Measurements from ENCODE around the gene MRPL45. TPM values are rescaled to one million over a fixed set of nuclear protein-coding genes. Genes with fewer than 3 reads are reported as not detected.

MRPL45 gene
- total and polyA plus RNA-seq, 2 donors (not counting 3 experiments of a cell fraction or from before 2014, with no cell fraction given): 41.2 to 45.5 TPM

- Histone ChIP-seq H3K4me1 (ENCODE audit: control insufficient read depth, extremely low read depth, insufficient read depth, low read length) (peaks cover 5% of the 10 kb centered on the region), H4K20me1 (replicated peaks; ENCODE audit: control insufficient read depth, extremely low read depth, insufficient read depth, low read length) (no peaks in the 10 kb centered on the region), H3K27me3 (ENCODE audit: control insufficient read depth in 2 of 2, insufficient read depth in 2 of 2, low read length in 2 of 2) (peaks cover 0 to 3% of the 10 kb centered on the region in 2 experiments), H3K9me3 (replicated peaks; ENCODE audit: control insufficient read depth, insufficient read depth, low read length) (no peaks in the 10 kb centered on the region), H3K4me3 (replicated peaks in 1 of 3; ENCODE audit: insufficient read depth in 1 of 3, low read depth in 1 of 3, low read length in 3 of 3) (no peak overlapping the region), H3K9ac (replicated peaks; ENCODE audit: extremely low read depth, insufficient read depth, low read length) (no peak overlapping the region), H3K36me3 (ENCODE audit: control insufficient read depth in 2 of 2, extremely low read depth in 1 of 2, insufficient read depth in 2 of 2, low read length in 2 of 2) (peaks cover 0 to 9% of the 10 kb centered on the region in 2 experiments), H3K27ac (ENCODE audit: insufficient read depth, low read depth, low read length) (no peak overlapping the region), H2AFZ (ENCODE audit: low read depth, low read length) (no peak overlapping the region), H3K79me2 (ENCODE audit: control insufficient read depth, insufficient read depth, low read length) (no peaks in the 10 kb centered on the region), H3K9me1 (replicated peaks; ENCODE audit: control insufficient read depth, extremely low read depth, insufficient read depth, low read length) (no peaks in the 10 kb centered on the region), H3K4me2 (ENCODE audit: insufficient read depth, low read length) (no peak overlapping the region)
- FAIRE-seq (no peak), DNase-seq (ENCODE audit: low read depth, low spot score) (no peak)
- dilution Hi-C loops (cut with MboI; ENCODE audit: extremely low pct_ligation_motif_present, low sequenced_read_pairs): no loop called here
- CTCF ChIA-PET: interaction anchor here (0.6 to 4.1 kb wide), 7 partner anchors 8 to 338 kb away, joined by 3 to 21 read pairs (median 4); no protein-coding TSS in a partner anchor
- TF ChIP-seq CTCF (IDR thresholded peaks at IDR 0.05; ENCODE audit: extremely low read depth in 1 of 2, insufficient read depth in 1 of 2, low read depth in 1 of 2, low read length in 2 of 2): no peak
- no peak for TF ChIP-seq EZH2 (IDR thresholded peaks at IDR 0.05; ENCODE audit: borderline replicate concordance, low read depth, low read length, severe bottlenecking)
- no peak for TF ChIP-seq GATA2 (IDR thresholded peaks at IDR 0.05; ENCODE audit: insufficient read depth, insufficient read length, low read depth, low read length)
- no peak for TF ChIP-seq MAX (IDR thresholded peaks at IDR 0.05; ENCODE audit: insufficient read depth, insufficient read length)
- TF ChIP-seq POLR2AphosphoS5 (IDR thresholded peaks at IDR 0.05; ENCODE audit: insufficient read depth, low read depth, low read length): no peak
- no peak for TF ChIP-seq FOS (IDR thresholded peaks at IDR 0.05; ENCODE audit: borderline replicate concordance, insufficient read depth, low read length)
- TF ChIP-seq MYC (IDR thresholded peaks at IDR 0.05; ENCODE audit: low read depth, low read length): no peak
- TF ChIP-seq POLR2A (IDR thresholded peaks at IDR 0.05; ENCODE audit: low read depth, low read length): no peak
- TF ChIP-seq JUN (IDR thresholded peaks at IDR 0.05; ENCODE audit: borderline replicate concordance, insufficient read depth, insufficient read length, low read depth): no peak
- POLR2A ChIA-PET: interaction anchor here (0.6 kb wide), 1 partner anchor 16 kb away, joined by 3 read pairs; no protein-coding TSS in a partner anchor
- BruUV-seq (replicated peaks): no TSS peak
- intact Hi-C loops (cut with micrococcal nuclease): no loop called here
Measured at GRCh38 chr17:38325221-38325851, 28.4 kb downstream of the MRPL45 start.

Measured in endothelial cell of umbilical vein (primary cell).